NAMALWA (cell line): Measurements from ENCODE around the gene TGM5.
"Not testable (repeated sequence)": the region's sequence is repeated elsewhere in the genome, so short reads cannot be mapped to it uniquely, and the experiment has no call there.

ENCODE experiments used
- DNase-seq: peaks from one replicate; pipeline ENCODE4 v3.0.0-alpha.2; 2015; ENCODE audit warnings: low spot score

TGM5 gene

GRCh38 chr15:43266834-43267233, at the start of gene TGM5:
Gene TGM5, minus strand, starts transcription at chr15:43266928. Its CDS starts 79 bp downstream, at chr15:43266849.
- no peak for DNase-seq

GRCh38 chr15:43314171-43314570, 47.4 kb upstream of the TGM5 start:
- no peak for DNase-seq

GRCh38 chr15:43312378-43312777, 45.6 kb upstream of the TGM5 start:
- DNase-seq: no peak

GRCh38 chr15:43302205-43302817, 35.6 kb upstream of the TGM5 start, which contains the start of gene TGM7:
Gene TGM7, minus strand, starts transcription at chr15:43302255.
- no peak for DNase-seq

GRCh38 chr15:43299884-43300283, 33.2 kb upstream of the TGM5 start:
- no peak for DNase-seq

- no peak for DNase-seq
Measured at GRCh38 chr15:43299411-43299810, 32.7 kb upstream of the TGM5 start.

- no peak for DNase-seq
Measured at GRCh38 chr15:43294091-43294706, 27.5 kb upstream of the TGM5 start.

- no peak for DNase-seq
Measured at GRCh38 chr15:43293432-43293831, 26.7 kb upstream of the TGM5 start.

- DNase-seq: no peak
Measured at GRCh38 chr15:43292375-43293078, 25.8 kb upstream of the TGM5 start.

- DNase-seq: not testable (repeated sequence)
Measured at GRCh38 chr15:43289656-43290055, 22.9 kb upstream of the TGM5 start.

- no peak for DNase-seq
Measured at GRCh38 chr15:43287254-43287653, 20.5 kb upstream of the TGM5 start.

GRCh38 chr15:43286074-43286473, 19.3 kb upstream of the TGM5 start:
- DNase-seq: no peak

GRCh38 chr15:43285609-43286037, 18.9 kb upstream of the TGM5 start:
- peak; percentile 87 for DNase-seq

- no peak for DNase-seq
Measured at GRCh38 chr15:43283526-43283925, 16.8 kb upstream of the TGM5 start.

- no peak for DNase-seq
Measured at GRCh38 chr15:43281926-43282602, 15.3 kb upstream of the TGM5 start.

- DNase-seq: no peak
Measured at GRCh38 chr15:43280996-43281395, 14.3 kb upstream of the TGM5 start.

- DNase-seq: no peak
Measured at GRCh38 chr15:43279496-43279895, 12.8 kb upstream of the TGM5 start.

- no peak for DNase-seq
Measured at GRCh38 chr15:43278869-43279268, 12.1 kb upstream of the TGM5 start.

- no peak for DNase-seq
Measured at GRCh38 chr15:43277901-43278300, 11.2 kb upstream of the TGM5 start.

- DNase-seq: no peak
Measured at GRCh38 chr15:43277231-43277823, 10.6 kb upstream of the TGM5 start.

- no peak for DNase-seq
Measured at GRCh38 chr15:43276563-43277200, 10.0 kb upstream of the TGM5 start.
